G401.6 (cell line): Measurements from ENCODE around the gene METTL14.
A peak's percentile ranks its signal among the peaks of the same experiment; 100 is the strongest.

Experiments
- FAIRE-seq: peaks from 2 replicates; lab custom pipeline; 2012; peaks lifted over from hg19 to GRCh38; lab: Jason Lieb, UNC

Gene METTL14

DNA sequence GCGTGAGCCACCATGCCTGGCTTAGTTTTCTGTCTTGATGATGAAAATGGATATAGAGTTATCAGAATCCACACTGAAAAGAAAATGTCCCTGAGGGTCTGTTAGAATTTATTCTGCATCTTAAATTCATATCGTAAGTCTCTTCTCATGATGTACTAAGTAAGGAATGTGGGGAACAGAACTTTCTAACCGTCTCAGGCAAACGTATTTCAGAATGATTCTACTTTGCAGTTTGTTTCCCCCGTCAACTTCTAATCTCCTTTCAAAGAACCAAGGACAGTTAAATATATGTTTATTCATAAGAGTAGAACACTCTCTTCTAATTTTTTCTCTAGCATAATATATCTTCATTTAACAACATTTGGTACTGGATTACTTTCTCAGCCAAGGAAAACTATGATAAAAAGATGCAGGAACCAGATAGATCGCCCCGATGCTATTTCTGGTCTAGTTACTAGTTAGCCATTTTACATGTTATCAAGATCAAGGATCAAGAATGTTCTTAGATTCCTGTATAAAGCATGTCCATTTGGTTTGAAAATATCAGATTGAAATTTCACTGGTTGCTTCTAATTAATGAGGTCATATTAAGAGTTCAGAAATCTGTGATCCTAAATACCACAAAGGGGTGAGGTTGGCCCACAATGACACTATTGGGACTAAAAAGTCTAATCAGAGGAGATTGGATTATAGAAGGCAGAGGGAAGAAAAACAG, 49.5 kb downstream of the METTL14 start:
- no peak for FAIRE-seq

DNA sequence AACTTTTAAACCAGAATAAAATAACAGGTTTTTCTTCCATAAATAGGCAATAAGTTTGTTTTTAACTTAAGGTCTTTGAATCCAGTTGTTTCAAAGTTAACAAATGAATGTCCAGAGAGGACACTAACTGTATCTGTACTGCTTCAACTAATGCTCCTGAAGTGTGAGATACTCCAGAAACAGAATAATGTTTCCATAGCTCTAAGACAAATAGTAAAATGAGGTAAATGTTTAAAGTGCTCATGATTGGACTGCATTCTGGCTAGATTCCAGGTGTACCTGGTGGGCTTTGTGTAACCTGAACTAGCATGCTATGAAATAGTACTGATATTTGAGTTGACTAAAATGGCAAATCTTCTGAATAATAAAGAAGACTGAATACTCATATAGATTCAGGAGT, 51.7 kb downstream of the METTL14 start:
- FAIRE-seq: no peak

DNA sequence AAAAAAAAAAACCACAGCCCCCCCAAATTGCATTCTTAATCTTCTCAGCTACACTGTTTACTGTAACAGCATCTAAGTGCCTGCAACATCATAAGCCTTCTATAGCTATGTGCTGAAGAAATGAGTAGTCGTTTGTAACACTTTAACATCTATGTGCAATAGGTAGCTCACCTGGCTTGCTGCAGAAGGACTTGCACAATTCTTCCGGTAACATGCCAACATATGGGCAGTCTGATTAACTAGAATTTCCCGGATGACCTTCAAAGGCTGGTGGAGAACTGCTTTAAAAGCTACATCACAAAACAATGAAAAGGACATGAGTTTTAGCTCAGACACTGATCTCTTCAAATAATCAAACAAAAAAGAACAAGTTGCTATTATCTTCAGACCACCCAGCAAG, 52.9 kb downstream of the METTL14 start:
- no peak for FAIRE-seq

- FAIRE-seq: no peak
These were observed 54.0 kb downstream of the METTL14 start for GRCh38 chr4:118739022-118739713.

DNA sequence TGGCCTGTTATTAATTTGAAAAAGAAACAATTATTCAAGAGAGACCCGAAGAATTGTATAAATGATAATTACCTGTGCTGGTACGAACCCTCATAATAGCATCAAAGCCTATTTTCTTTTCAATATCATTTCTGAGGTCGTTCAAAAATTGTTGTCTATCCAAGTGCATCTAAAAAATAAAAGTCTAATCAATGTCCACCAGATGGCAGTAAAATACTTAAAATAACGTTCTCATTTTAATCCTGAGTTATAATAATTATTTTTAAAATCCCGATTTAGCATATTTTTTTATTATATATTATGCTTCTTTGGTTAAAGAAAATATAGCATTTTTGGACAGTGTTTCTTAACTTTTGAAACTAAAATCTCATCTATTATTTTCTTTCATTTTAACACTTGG, 55.7 kb downstream of the METTL14 start:
- FAIRE-seq: peak; percentile 95

GRCh38 chr4:118741301-118741855, 56.2 kb downstream of the METTL14 start:
- FAIRE-seq: no peak

DNA sequence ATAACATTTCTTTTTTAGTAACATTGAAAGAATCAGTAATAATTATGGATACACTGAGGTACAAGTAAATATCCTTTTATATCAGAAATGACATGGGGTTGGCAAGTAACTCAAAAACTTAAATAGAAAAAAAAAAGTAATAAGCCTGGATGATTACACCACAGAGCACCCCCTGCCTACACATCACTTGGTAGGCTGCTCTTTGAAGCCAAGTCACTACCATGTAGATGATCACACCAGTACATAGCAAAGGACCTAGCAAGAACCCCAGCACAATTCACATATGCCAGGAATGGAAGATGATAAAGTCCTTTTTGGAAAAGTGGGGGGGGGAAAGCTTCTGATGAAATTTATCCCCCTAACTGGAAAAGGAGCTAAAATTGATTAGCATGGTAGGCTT, 56.9 kb downstream of the METTL14 start:
- FAIRE-seq: no peak

- FAIRE-seq: no peak
These were observed 58.7 kb downstream of the METTL14 start for GRCh38 chr4:118743867-118744266.

DNA sequence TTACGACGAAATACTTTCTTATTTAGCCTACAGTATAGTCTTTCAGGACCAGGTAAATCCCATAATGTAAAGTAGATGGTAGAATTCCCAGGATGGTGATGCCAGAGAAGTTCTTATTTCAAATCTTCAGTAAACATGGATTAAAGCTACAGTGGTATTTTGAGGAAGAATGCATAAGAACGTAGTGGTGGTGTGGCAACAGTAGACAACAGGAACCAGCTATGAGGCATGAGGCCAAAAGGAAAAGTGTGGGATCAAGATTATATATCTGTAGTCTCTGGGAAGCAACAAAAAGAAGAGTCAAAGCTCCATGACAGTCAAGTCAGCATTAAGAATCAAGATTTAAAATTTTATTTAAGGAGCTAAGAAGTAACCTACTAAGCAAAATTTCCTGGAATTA, 60.2 kb downstream of the METTL14 start:
- FAIRE-seq: no peak

DNA sequence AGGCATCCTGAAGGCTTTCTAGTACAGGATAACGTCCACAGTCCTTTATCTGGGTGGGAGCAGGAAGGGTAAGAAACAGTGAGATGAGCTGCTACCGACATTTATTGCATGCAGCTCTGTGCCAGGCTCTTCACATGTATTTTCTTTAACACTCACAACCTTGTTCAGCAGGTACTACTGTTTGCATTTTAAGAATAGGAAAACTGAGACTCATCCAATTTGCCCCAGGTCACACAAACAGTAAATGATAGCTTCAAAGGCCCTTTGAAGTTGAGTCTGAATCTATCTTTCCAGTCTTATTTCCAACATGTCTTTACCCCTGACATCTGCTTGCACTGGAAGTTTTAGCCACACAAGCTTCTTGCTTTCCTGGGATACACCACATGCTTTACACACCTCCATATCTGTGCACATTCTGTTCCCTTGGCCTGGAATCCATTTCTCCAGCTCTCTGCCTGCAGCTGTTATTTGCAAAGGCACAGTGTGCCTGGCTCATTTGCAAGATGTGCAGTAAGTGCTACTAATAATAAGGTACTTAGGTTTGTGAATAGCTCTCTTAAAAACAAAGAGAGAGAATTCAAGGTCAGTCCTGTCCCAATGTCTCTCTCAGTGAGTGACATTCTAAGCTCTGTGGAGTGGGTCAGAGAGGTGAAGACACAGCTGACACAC, 61.2 kb downstream of the METTL14 start:
- no peak for FAIRE-seq

- no peak for FAIRE-seq
These were observed 64.3 kb downstream of the METTL14 start for GRCh38 chr4:118749347-118749988.

GRCh38 chr4:118751629-118752323, 66.6 kb downstream of the METTL14 start:
- FAIRE-seq: no peak

GRCh38 chr4:118752551-118752950, 67.4 kb downstream of the METTL14 start:
- no peak for FAIRE-seq

- FAIRE-seq: no peak
These were observed 67.9 kb downstream of the METTL14 start for GRCh38 chr4:118753096-118753495.

- FAIRE-seq: no peak
These were observed 68.5 kb downstream of the METTL14 start for GRCh38 chr4:118753685-118754084.

DNA sequence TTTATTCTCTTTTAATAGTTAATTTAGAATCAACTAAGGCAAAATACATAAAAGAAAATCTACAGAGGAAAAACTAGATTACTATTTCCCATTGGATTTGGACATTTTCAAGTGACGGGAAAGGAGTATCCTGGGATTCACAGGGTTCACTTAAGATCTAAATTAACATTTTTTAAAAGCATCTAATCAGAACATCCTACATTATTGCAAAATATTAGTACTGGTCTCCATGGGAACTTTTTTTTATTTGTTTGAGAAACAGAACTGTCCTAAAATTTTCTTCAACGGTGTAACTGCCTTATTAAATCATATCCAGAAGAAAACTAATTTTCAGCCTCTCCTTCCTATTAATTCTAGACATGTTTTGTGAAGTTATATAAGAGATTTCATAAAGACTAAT, 69.7 kb downstream of the METTL14 start:
- FAIRE-seq: no peak

- no peak for FAIRE-seq
These were observed 70.4 kb downstream of the METTL14 start for GRCh38 chr4:118755438-118756226.

DNA sequence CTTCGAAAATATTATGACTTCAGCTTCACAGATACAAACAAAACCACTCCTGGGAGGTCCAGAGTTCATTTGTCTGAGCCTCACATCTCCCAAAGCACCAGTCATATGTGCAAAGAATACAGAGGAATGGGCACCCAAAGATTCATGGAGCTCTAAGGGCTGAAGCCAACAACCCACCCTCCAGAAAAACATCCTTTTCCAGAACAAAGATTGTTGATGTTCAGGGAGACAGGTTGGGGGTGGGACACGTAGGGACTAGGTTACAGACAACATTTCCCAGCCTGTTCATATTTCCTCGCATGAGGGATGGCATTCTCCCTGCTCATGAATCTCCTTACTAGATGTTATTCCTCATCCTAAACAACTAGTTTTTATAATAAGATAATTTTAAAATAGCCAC, 71.2 kb downstream of the METTL14 start:
- FAIRE-seq: no peak

DNA sequence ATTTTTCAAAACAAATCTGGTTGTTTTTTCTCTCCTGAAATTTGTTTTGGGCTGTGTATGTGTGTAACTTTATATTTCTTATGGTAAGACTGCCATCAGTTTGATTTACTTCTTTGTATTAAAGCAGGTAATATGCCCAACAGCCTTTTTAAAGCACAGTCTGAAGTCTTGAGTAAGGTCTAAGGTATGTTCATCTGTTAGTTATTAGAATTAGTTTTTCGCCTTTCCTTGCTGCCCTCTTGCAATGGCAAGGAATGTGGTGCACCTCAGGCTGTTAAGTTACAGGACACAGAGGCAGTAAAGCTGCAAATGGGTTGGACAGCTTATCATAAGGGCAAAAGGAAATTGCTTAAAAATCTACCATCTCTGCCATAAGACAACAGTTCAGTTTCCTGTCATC, 71.8 kb downstream of the METTL14 start:
- no peak for FAIRE-seq

DNA sequence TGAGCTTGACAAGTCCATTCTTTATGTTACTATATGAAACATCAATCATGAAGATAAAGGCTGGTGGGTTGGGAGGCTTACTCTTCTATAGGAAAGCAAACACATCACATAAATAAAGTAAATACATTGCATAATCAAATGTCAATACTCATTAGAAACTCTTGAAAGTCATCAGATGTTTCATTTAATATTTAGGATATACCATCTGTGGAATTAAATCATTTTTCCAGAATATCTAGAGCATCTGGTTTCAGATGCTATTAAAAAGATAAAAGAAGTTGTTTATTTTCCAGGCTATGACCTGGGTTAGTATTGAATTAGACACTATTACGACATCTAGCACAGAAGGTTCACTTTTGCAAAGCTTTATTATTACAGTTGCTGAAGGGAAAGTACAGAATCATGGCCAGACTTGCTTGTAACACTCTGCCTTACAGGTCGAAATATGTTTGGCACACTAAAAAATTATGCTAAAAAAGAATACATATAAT, 72.6 kb downstream of the METTL14 start:
- no peak for FAIRE-seq

GRCh38 chr4:118758293-118758692, 73.1 kb downstream of the METTL14 start:
- FAIRE-seq: peak; percentile 59
